Transverse colon (tissue), 4 donors: ENCODE measurements around the gene CDC6. TPM values are rescaled to one million over a fixed set of nuclear protein-coding genes. Genes with fewer than 3 reads are reported as not detected.

Experiments
- DNase-seq: peaks from one replicate; pipeline ENCODE4 v3.0.0-alpha.2; 2019
- H3K27ac ChIP-seq, 4 donors: fragments of 200-600 bp; sonication (generic); 2 replicates each; pipeline ENCODE4 v1.5.1; 2016 to 2018; ENCODE audit warnings: inconsistent platforms in 4 of 4
- H3K27me3 ChIP-seq: fragments of 200-600 bp; sonication (generic); 2 replicates; pipeline ENCODE4 v1.5.1; 2017; ENCODE audit warnings: inconsistent platforms
- H3K36me3 ChIP-seq, 4 donors: fragments of 200-600 bp; sonication (generic); 2 replicates each; pipeline ENCODE4 v1.5.1; 2017 to 2019; ENCODE audit warnings: inconsistent platforms in 4 of 4
- H3K4me1 ChIP-seq, 4 donors: fragments of 200-600 bp; sonication (generic); 2 replicates each; pipeline ENCODE4 v1.5.1; 2017 to 2020; ENCODE audit warnings: inconsistent platforms in 4 of 4
- H3K4me3 ChIP-seq, 4 donors: fragments of 200-600 bp; sonication (generic); 1 replicate in 1 of 4; 2 replicates in 3 of 4; pipeline versions ENCODE4 v1.5.1 to v1.6.1; 2017 to 2019; ENCODE audit warnings: inconsistent platforms in 4 of 4
- H3K9me3 ChIP-seq, 2 donors: fragments of 200-600 bp; sonication (generic); 2 replicates each; pipeline ENCODE4 v1.5.1; 2017 to 2019; ENCODE audit warnings: inconsistent platforms in 2 of 2
- EP300 ChIP-seq: sonication (generic); formaldehyde crosslinking; IDR thresholded peaks from one replicate; pipeline ENCODE4 v1.6.1; 2017; ENCODE audit warnings: antibody characterized with exemption, low read depth
- POLR2A ChIP-seq: fragments of 450-650 bp; IDR thresholded peaks from one replicate; pipeline ENCODE4 v1.6.1; 2016; ENCODE audit warnings: antibody characterized with exemption, mild to moderate bottlenecking, moderate library complexity
- POLR2AphosphoS5 ChIP-seq, 3 donors: sonication (generic); formaldehyde crosslinking; IDR thresholded peaks; one replicate each; pipeline ENCODE4 v1.6.1; 2016; ENCODE audit warnings: antibody characterized with exemption in 3 of 3
- WGBS, 2 donors: methylation state at CpG; one replicate each; pipeline ENCODE4 v1.1.5; 2018; ENCODE audit warnings: low coverage in 1 of 2; 5-methylcytosine and 5-hydroxymethylcytosine counted together
- in situ Hi-C, 4 donors: fragments of 200-750 bp; cut with MboI; loops; one replicate each; pipeline versions ENCODE4 v1.15.0 to v1.15.1; 2017; ENCODE audit warnings: low sequenced_read_pairs in 3 of 4, low pct_ligation_motif_present in 1 of 4, low pct_unique_long_range_greater_than_20kb in 1 of 4
- intact Hi-C: fragments of 100-400 bp; cut with DNase I; formaldehyde crosslinking; loops from one replicate; pipeline ENCODE4 v1.15.1; 2023; ENCODE audit warnings: low total_unique reads
- total RNA-seq, 4 donors: library from RNA; depleted of rRNA; stranded (reverse); fragments of >200 nt; gene quantifications; one replicate each; pipeline ENCODE4 v1.1.0, GENCODE V29; 2016
- TF ChIP-seq, protein P1 (sequence below), 5 experiments: fragments of 200-600 bp in 3 of 5; fragments of 450-650 bp in 2 of 5; sonication (generic) in 3 of 5; IDR thresholded peaks; 1 replicate in 2 of 5; 2 replicates in 3 of 5; pipeline ENCODE4 v1.5.1; 2016 to 2017; ENCODE audit warnings: antibody characterized with exemption in 5 of 5, inconsistent platforms in 3 of 5, mild to moderate bottlenecking in 2 of 5, moderate library complexity in 1 of 5

Gene CDC6
- total RNA-seq, 4 donors from 2014 or later = 1.6 to 3.2 (median 2.4) TPM; not detected in 1

DNA sequence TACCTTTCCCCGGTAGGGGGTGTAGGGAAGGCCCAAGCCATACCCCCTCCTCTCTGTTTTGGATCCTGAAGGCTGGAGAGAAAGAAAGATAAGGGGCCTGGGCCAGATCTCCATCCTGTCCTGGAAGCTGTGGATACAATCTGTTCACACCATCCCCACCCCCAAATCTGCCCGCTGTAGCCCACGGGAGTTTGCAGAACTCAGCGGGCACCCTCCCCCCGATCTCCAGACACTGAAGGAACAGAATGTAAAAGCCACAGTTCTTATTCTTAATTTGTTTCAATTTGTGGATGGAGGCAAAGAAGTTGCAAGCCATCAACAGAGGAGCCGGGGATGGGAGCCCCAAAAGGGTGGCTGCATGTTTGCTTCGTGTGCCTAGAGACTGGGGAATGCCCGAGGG, 49.7 kb downstream of the CDC6 start:
- no peaks in the 10 kb centered on the region for H3K36me3 ChIP-seq
- H3K9me3 ChIP-seq = no peaks in the 10 kb centered on the region
- WGBS, 2 donors = 87% methylated on average over 8 of the region's 8 CpGs; no CpG with 5 or more reads in 1 of the 2 donors
- H3K4me3 ChIP-seq = no peak overlapping the region
- no peak for TF ChIP-seq EP300
- TF ChIP-seq, protein P1, sequence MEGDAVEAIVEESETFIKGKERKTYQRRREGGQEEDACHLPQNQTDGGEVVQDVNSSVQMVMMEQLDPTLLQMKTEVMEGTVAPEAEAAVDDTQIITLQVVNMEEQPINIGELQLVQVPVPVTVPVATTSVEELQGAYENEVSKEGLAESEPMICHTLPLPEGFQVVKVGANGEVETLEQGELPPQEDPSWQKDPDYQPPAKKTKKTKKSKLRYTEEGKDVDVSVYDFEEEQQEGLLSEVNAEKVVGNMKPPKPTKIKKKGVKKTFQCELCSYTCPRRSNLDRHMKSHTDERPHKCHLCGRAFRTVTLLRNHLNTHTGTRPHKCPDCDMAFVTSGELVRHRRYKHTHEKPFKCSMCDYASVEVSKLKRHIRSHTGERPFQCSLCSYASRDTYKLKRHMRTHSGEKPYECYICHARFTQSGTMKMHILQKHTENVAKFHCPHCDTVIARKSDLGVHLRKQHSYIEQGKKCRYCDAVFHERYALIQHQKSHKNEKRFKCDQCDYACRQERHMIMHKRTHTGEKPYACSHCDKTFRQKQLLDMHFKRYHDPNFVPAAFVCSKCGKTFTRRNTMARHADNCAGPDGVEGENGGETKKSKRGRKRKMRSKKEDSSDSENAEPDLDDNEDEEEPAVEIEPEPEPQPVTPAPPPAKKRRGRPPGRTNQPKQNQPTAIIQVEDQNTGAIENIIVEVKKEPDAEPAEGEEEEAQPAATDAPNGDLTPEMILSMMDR (IDR thresholded peaks at IDR 0.05) = no peak
- TF ChIP-seq POLR2A = no peak
- no peak for TF ChIP-seq POLR2AphosphoS5 (IDR thresholded peaks at IDR 0.05)
- no peaks in the 10 kb centered on the region for H3K27me3 ChIP-seq
- in situ Hi-C loops = no loop called here
- intact Hi-C loops = no loop called here
- H3K27ac ChIP-seq = no peak overlapping the region
- no peak for DNase-seq
- H3K4me1 ChIP-seq = peaks cover 34 to 69% (median 43%) of the 10 kb centered on the region in 4 donors

DNA sequence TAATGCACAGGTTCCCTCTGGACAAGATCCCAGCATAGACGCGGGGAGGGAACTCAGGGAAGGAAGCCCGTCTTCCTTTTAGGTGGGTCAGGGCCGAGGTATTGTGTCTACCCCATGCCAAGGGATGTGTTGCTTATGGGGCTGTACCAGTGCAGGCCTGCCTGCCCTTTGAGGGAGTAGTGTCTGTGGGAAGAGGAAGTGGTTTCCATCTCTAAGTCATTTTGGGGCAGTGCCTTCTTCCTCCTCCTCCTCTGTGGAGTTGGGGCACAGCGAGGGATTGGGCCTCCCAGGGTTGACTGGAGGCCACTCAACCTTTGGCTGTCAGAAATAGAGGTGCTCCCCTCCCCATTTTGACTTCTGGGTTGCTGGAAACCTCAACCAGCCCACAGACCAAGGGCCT, 50.4 kb downstream of the CDC6 start:
- no peaks in the 10 kb centered on the region for H3K36me3 ChIP-seq
- no peaks in the 10 kb centered on the region for H3K27me3 ChIP-seq
- intact Hi-C loops = no loop called here
- DNase-seq = no peak
- H3K27ac ChIP-seq = peak overlapping the region in 2 of 4 donors; percentile 0 to 9
- H3K4me1 ChIP-seq = peaks cover 27 to 63% (median 39%) of the 10 kb centered on the region in 4 donors
- TF ChIP-seq POLR2AphosphoS5 (IDR thresholded peaks at IDR 0.05) = no peak
- no peak for TF ChIP-seq POLR2A
- no peak for TF ChIP-seq EP300
- in situ Hi-C loops = no loop called here
- H3K4me3 ChIP-seq = no peak overlapping the region
- H3K9me3 ChIP-seq = no peaks in the 10 kb centered on the region
- 91% methylated on average over 5 of the region's 5 CpGs; no CpG with 5 or more reads in 1 of the 2 donors for WGBS, 2 donors

DNA sequence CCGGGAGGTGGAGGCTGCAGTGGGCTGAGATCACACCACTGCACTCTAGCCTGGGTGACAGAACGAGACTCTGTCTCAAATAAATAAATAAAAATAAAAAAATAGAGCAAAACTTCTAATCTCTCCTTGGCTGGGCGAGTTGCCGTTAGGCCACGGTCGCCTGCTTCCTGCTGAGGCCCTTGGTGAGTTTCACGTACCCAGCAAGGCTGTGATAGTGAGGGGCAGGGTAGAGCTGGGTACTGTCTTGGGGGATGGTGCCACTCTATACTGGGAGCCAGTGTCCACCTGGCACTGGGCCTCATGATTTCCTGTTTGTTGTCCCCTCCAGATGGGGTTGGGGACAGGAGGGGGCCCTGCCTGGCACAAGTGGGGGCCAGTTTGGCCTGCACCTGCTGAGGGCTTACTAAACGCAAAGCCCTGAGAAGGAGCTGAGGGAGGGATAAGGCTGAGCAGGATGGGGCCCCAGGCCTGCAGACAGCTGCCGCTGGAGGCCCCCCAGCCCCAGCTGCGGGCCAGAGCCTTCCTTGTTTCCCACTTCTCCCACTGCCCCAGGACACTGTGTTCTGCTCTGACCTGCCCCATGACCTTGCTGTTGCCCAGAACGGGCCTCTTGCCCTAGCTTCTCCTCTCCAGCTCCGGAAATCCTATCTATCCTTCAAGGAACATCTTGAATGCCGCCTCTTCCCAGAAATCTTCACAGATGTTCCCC, 51.4 kb downstream of the CDC6 start:
- no peaks in the 10 kb centered on the region for H3K27me3 ChIP-seq
- H3K27ac ChIP-seq = peak overlapping the region; percentile 11 to 95 (median 55)
- WGBS, 2 donors = 75 to 78% methylated on average over 8 to 13 of the region's 13 CpGs
- H3K36me3 ChIP-seq = no peaks in the 10 kb centered on the region
- intact Hi-C loops (no loop called here), in situ Hi-C loops (no loop called here)
- H3K9me3 ChIP-seq = no peaks in the 10 kb centered on the region
- no peak overlapping the region for H3K4me3 ChIP-seq
- peak; percentile 9 for DNase-seq
- H3K4me1 ChIP-seq = peaks cover 21 to 63% (median 38%) of the 10 kb centered on the region in 4 donors
- TF ChIP-seq, protein P1 (IDR thresholded peaks at IDR 0.05) = no peak
- TF ChIP-seq POLR2AphosphoS5 (IDR thresholded peaks at IDR 0.05) = no peak
- no peak for TF ChIP-seq EP300
- TF ChIP-seq POLR2A = no peak

- 100% methylated on average over 1 of the region's 1 CpG for WGBS, 2 donors
- Histone ChIP-seq H3K36me3 (no peaks in the 10 kb centered on the region), H3K4me1 (peaks cover 18 to 63% (median 38%) of the 10 kb centered on the region in 4 donors), H3K4me3 (no peak overlapping the region), H3K27me3 (no peaks in the 10 kb centered on the region), H3K27ac (peak overlapping the region; percentile 94 to 95 (median 95)), H3K9me3 (no peaks in the 10 kb centered on the region)
- in situ Hi-C loops (no loop called here), intact Hi-C loops (no loop called here)
- TF ChIP-seq POLR2A (no peak), EP300 (no peak), POLR2AphosphoS5 (IDR thresholded peaks at IDR 0.05) (no peak)
- TF ChIP-seq, protein P1 (IDR thresholded peaks at IDR 0.05) = no peak
- DNase-seq = no peak
These were observed 52.6 kb downstream of the CDC6 start for GRCh38 chr17:40340327-40340726.
